ENCODE results near the gene ADGRF5.

ADGRF5 gene

DNA sequence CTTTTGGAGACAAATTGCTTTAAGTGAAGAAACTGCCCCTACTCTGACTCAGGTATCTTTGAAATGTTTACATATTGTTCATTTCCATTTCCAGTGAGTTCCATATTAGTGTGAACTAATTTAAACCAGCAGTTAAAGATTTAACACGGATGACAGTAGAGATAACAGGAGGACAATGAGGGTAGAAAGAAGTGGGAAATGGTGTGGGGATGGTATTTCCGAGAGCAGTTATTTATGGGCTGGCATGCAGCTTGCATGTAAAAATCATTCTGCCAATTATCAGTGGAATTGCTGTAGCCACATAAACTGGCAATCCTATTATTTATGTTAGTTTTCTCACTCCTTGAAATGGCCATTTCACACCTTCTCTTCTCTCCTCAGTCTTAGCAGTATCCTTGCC is 8.6 kb upstream of the ADGRF5 start:
- no peak for DNase-seq (ENCODE audit: low read depth in 2 of 2)

DNA sequence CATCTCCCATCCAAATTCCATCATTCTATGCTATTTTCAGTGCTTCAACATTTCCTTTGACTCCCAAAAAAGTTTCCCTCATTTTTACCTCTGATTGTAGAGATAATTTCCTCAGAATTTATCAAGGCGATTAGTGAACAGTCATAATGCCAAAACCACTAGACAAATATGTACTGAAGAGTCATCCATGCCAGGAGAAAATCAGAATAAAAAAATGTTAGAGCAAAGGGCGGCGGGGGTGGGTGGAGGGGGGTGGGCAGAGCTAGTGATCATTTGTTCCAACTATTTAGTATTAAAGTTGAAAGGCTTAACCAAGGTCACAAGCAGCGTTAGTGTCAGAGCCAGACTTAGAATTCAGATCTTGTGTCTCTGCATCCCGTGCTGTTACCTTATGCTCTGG is 5.3 kb upstream of the ADGRF5 start:
- no peak for DNase-seq (ENCODE audit: low read depth in 2 of 2)

GRCh38 chr6:46926481-46926880 is 4.7 kb upstream of the ADGRF5 start:
- DNase-seq (ENCODE audit: low read depth in 2 of 2), result no peak

GRCh38 chr6:46925563-46926253 is 4.0 kb upstream of the ADGRF5 start:
- DNase-seq (ENCODE audit: low read depth in 2 of 2), result no peak

DNA sequence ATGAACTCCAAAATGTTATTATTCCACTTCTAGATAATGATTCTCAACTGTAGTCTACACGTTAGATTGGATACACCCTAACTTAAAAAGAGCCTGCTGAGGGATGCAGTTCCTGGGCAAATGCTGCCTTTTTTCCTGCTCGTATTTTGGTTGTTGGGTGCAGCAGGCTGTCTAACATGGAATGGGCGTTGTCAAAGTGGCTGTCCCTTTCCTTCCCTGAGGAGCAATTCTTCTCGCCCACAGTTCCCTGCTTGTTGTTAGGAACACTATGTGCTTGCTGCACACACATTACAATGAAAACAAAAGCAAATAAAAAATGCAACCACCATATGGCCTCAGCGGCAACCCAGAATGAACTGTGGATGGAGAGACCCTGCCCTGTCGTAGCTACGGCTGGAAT is 1.7 kb upstream of the ADGRF5 start:
- no peak for DNase-seq (ENCODE audit: low read depth in 2 of 2)

DNA sequence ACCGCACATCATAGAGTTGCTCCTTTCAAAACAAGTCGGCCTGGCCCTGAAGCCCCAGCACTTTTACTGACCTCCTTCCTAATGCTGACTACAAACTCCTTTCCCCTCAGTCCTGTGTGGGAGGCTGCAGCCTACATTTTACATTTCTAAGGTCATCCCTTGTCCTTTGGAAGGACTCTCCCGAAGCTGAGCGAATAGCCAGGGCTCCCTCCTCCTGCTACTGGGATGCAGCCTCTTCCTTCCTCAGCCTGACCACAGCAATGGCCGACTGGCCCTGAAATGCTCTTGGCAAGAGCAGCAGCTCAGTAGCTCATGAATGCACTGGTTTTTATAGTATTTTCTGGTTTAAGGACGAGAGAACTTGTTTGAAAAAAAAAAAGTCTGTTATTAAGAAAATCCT is 679 bp downstream of the ADGRF5 start:
- DNase-seq (ENCODE audit: low read depth in 2 of 2), result no peak

DNA sequence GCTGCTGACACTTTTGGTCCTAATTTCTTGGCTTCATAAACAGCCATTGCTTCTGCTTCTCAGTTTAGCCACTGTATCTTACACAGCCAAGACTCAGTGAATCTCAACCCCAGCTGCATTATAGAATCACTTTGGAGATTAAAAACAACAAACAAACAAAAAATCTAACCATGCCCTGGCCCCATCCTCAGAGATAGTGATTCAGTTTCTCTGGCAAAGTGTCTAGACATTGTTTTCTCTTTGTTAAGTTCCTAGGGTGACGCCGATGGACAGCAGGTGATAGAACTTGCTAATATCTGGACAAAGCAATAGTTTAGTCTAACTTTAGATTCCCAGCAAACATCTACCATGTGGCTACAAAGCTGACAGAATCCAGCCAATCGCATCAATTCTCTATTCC is 2.9 kb downstream of the ADGRF5 start:
- DNase-seq (ENCODE audit: low read depth in 2 of 2), result no peak

DNA sequence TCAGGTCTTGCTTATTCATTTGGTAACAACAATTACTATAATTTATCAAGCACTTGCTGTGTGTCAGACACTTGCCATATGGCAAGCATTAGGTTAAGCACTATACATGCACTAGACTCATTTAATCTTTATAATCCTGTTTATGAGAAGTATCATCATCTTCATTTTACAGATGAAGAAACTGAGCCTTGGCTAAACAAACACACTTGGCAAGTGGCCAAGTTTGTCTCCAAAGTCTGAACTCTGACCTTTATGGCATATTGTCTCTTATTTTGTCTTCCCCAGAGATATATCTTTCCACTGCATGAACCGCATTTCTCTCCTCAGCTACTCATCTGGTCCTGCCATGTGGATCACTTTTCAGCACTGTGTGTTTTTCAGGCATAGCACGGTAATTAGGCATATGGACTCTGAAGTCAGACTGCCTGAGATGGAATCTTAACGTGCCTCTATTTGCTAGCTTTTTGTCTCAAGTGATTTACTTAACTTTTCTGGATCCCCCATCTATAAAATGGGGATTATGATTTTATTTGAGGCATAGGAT is 4.7 kb downstream of the ADGRF5 start:
- no peak for DNase-seq (ENCODE audit: low read depth in 2 of 2)

DNA sequence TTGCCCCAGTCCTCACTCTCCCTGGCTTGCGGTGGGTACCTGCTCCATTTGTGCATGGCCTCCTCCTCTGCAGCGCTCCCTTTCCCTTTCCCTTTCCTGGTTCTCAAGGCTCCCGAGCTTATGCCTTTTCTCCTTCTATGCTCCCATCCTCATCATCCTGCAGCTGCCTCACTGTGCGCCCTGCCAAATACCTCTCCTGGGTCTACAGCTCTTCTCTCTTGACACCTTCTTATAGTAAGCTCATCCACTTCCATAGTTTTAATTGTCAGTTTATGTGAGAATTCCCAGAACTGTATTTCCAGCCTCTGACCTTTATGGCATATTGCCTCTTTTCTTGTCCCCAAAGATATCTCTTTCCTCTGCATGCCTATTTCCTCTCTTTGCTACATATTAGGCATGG is 5.9 kb downstream of the ADGRF5 start:
- no peak for DNase-seq (ENCODE audit: low read depth in 2 of 2)

- DNase-seq (ENCODE audit: low read depth in 2 of 2), result no peak
Observed at GRCh38 chr6:46915380-46915779, 6.4 kb downstream of the ADGRF5 start.

GRCh38 chr6:46914279-46914810 is 7.4 kb downstream of the ADGRF5 start:
- DNase-seq (ENCODE audit: low read depth in 2 of 2), result no peak

GRCh38 chr6:46909371-46909770 is 12.4 kb downstream of the ADGRF5 start:
- no peak for DNase-seq (ENCODE audit: low read depth in 2 of 2)

DNA sequence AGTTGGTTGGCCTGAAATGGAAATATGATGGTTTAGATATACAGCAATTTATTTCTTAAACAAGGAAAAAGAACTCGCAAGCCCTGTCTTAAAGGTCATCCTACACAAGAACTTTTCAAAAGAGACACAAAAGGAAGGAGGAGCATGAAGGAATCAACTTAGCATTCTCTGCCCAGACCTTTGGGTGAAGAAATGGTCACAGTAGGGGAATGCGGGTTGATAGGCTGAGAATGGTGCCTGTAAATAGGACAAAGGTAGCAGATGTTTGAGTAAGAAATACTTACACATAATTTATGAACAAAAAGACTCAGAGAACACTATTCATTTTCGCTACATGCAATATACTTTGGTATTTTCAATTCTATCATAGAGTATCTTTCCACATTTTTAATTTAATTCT is 15.0 kb downstream of the ADGRF5 start:
- DNase-seq (ENCODE audit: low read depth in 2 of 2), result no peak

DNA sequence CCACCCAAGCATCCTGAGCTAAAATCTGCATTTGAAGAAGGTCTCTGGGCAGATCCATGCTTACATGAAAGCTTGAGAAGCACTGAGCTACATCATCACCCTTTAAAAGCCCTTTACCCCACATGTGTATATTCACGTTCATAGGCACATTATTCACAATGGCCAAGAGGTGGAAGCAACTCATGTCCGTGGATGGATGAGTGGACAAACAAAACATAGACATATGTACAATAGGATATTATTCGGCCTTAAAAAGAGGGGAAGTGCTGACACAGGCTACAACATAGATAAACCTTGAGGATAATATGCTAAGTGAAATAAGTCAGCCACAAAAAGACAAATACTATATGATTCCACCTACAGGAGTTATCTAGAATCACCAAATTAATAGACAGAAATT is 17.6 kb downstream of the ADGRF5 start:
- DNase-seq (ENCODE audit: low read depth in 2 of 2), result no peak

DNA sequence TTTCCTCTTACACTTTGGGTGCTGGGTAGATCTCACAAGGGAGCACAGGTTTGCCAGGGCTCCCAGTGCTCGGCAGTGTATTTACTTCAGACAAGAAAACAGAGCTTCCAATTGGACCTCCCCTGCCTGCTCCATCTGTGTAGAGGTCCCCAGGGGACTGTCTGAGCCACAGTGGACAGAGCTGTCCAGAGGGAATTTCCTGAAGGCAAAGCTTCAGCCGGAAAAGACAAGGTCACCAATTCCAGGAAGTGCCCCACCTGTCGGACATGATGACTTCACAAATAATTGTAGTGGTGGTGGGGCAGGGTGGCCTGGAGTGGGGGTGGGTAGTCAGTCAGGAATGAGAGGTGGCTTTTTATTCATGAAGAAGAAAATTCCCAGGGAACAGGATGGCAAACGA is 18.6 kb downstream of the ADGRF5 start:
- no peak for DNase-seq (ENCODE audit: low read depth in 2 of 2)

DNA sequence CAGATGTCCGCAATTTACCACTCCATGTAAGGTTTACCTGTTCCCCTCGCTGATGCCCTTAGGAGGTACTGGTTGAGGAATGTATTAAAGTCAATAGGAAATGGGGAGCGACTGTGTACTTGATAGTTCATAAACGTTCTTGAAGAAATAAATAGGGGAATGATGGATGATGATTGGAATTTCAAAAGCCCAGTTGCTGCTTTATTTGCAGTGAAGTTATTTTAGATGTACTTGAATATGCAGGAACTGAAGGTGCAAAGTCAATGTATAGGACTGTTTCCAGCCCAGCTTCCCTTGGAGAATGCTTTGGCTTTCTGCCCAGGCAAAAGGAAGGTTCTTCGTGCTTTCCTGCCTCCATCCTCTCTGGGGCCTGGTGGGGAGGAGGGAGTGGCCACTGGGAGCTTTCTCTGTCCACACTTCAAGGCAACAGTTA is 19.8 kb downstream of the ADGRF5 start:
- no peak for DNase-seq (ENCODE audit: low read depth in 2 of 2)

DNA sequence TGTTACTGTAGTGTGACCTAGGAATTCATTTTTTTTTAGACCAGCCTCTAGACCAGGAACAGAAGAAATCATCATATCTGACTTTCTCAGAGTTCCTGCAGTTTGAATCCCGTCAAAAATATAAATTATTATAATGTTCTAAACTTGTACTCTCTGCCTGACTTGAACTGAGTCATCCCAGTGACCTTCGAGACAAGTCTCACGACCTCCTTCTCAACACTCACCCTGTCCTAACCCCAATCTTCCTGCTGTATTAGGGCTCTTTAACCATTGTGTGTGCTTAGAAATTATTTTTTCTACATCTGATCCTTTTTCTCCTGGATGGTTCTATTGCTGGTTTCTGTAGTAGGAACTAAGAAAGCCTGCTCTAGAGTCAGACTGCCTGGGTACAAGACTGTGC is 21.5 kb downstream of the ADGRF5 start:
- no peak for DNase-seq (ENCODE audit: low read depth in 2 of 2)

DNA sequence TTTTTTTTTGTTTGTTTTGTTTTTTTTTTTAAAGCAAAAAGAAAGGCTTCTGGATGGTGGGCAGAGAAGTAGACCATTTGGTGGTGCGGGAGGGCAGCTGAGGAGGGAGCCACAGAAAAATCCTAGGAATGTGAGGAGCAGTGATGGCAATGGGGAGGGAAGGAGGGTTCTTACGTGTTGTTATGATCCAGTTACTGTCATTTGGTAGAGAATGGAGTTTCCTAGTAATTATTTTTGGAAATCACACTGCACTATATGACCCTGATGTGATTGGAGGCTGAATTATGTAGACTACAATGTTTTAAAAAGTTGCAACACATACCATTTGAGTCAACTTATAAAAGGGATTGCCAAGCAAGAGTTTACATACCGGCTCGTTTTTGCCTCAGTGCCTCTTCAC is 22.1 kb downstream of the ADGRF5 start:
- no peak for DNase-seq (ENCODE audit: low read depth in 2 of 2)

DNA sequence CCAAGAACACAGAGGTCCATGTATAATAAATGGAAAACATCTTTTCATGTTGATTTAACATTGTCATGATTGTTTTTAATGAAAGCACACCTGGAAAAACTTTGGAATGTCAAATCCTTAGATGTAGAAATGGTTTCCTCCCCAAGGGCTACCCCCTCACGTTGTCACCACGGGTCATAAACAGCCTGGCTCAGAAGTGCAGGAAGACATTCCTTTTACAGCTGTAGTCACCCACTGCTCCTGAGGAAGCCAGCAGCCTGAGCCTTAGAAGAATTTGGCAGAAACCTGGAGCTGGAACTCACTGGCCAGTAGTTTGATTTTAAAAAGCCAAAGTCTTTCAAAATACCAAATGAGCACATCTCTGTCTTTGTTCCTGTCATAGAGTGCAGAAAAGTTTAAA is 23.7 kb downstream of the ADGRF5 start:
- DNase-seq (ENCODE audit: low read depth in 2 of 2), result no peak

DNA sequence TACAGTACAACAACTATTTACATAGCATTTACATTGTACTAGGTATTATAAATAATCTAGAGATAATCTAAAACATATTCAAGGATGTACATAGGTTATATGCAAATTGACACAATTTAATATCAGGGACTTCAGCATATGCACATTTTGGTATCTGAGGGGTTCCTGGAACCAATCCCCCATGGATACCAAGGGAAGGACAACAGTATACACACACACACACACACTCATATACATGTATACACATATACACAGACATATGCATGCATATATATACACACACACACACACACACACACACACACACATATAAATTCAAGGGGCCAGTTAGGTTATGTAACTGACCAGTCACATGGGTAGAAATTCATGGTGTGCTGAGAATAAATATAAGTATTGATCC is 24.9 kb downstream of the ADGRF5 start:
- DNase-seq (ENCODE audit: low read depth in 2 of 2), result no peak

- no peak for DNase-seq (ENCODE audit: low read depth in 2 of 2)
Observed at GRCh38 chr6:46895930-46896329, 25.8 kb downstream of the ADGRF5 start.

- DNase-seq (ENCODE audit: low read depth in 2 of 2), result no peak
Observed at GRCh38 chr6:46894433-46894832, 27.3 kb downstream of the ADGRF5 start.

DNA sequence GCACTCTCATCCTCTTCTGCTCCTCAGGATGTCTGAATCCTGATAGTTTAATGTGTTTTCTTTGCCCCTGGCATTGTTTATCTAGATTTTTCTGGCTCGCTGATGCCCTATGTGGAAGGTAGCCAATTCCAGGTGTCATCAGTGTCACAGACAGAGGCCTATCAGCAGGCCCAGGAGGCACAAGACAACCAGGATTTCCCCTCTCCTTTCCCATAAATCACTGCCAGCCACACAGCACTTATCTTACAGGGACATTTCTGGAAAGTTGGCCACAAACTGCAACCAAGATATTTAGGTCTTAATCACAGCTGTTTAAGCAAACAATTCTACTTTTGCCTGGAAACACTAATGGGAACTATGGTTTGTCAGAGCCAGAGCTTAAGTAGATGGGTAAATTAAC is 28.1 kb downstream of the ADGRF5 start:
- DNase-seq (ENCODE audit: low read depth in 2 of 2), result no peak

DNA sequence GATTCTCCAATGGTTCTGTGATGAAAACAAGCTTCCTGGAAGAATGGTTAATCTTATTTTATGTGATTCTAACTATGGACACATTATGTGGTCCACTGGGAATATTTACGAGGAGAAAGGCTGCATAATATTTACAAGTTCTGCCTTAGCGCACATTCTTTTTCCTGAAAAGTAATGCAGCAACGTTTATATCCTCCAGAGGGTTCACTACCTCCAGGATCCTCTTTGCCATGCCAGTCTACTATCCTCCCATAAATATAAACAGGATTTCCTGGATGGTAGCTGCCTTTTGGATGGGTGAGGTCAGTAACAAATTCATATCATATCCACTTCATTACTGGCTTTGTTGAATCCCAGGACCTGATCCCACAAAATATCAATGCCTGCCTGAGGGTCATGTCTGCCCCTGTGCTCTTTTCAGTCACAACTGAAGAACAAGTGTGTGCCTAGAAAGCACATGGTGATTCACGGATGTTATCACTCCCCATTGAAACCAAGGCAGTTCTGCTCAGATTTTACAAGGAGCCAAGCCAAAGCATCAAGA is 30.4 kb downstream of the ADGRF5 start:
- DNase-seq (ENCODE audit: low read depth in 2 of 2), result no peak
